Activated CD8-positive, alpha-beta memory T cell treated with anti-CD3 and anti-CD28 coated beads for 48 hours (primary cell): ENCODE results near the gene ACP3.
"Not testable (repeated sequence)": the region's sequence is repeated elsewhere in the genome, so short reads cannot be mapped to it uniquely, and the experiment has no call there.

Source experiments
- DNase-seq, 3 experiments: peaks; one replicate each; pipeline ENCODE4 v3.0.0-alpha.2; 2020; ENCODE audit warnings: low read depth in 2 of 3, low spot score in 2 of 3

The ACP3 gene

GRCh38 chr3:132356568-132356967, 39.4 kb downstream of the ACP3 start:
- DNase-seq = no peak

- no peak for DNase-seq
Measured at GRCh38 chr3:132360717-132361116, 43.5 kb downstream of the ACP3 start.

DNA sequence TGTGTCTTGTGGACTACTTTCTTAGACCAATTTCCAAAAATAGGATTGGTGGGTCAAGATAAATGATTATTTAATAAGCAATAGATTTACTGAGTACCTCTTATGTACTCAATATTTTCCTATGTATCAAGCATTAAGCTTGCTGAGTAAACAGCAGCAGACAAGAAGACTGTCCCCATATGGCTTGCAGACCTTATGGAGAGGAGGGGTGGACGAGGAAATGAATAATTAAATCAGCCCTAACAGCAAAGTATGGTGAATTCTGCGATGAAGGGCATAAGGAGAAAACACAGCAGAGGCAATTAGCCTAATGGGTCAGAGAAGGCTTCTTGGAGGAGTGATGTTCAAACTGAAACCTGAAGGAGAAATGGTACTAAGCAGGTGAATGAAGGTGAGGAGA, 45.1 kb downstream of the ACP3 start:
- no peak for DNase-seq

DNA sequence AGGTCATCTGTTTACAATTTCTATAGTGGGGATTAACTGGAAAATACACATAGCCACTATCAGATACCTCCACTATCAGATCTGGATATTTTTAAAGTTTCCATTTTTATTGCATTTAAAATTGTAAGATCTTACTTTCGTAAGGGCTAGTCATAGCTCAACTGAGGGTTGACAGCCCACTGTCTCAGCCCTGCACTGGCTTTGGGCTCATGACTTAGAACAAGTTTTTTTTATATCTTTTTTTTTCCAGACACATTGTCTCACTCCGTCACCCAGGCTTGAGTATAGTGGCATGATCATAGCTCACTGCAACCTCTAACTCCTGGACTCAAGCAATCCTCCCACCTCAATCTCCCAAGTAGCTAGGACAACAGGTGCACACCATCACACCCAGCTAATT, 51.3 kb downstream of the ACP3 start:
- no peak for DNase-seq

DNA sequence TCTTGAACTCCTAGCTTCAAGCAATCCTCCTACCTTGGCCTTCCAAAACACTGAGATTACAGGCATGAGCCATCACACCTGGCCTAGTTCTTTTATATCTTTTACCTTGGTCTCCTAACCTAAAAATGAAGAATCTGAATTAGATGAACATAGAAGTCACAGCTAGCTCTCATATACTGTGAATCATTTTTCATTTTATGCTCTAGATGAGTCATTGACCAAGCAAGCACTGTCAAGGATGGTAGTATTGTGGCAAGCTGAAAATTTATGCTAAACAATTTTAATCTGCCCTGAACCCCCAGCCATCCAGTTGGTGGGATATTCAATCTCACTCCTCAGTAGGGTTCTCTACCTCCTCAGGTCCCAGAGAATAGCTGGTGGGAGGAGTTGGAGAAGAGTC, 51.8 kb downstream of the ACP3 start:
- no peak for DNase-seq

GRCh38 chr3:132376945-132377354, 59.7 kb downstream of the ACP3 start:
- not testable (repeated sequence) for DNase-seq

GRCh38 chr3:132378048-132378762, 61.0 kb downstream of the ACP3 start:
- DNase-seq = no peak

DNA sequence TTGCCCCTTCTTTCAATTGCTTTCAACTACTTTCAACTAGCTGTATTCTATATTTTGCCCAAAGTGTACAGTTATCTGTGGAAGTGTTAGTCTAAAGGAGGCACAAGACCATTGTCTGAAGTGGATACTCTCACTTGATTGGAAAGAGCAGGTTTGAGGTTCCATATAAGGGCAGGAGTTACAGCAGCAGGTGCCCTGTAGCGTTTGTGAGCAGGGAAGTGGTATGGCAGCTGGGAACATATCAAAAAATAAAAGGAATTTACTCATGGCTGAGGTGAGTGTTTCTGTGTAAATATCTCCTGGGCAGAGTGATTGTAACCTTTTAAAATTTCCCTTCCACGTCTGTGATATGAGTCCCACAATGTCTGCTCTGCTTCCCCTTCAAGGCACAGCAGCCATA, 61.6 kb downstream of the ACP3 start:
- no peak for DNase-seq

DNA sequence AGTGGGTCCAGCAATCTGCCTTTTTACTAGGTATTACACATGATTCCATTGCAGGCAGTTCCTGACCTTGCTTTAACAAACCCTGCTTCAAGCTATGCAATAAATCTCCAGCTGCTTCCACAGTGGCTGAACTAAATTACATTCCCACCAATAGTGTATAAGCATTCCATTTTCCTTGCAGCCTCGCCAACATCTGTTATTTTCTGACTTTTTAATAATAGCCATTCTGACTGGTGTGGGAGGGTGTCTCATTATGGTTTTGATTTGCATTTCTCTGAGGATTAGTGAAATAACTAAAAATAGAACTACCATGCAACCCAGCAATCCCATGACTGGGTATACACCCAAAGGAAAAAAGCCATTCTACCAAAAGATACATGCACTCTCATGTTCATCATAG, 63.7 kb downstream of the ACP3 start:
- DNase-seq = no peak

GRCh38 chr3:132381348-132381944, 64.2 kb downstream of the ACP3 start:
- DNase-seq = no peak

GRCh38 chr3:132382267-132382666, 65.1 kb downstream of the ACP3 start:
- DNase-seq = no peak

GRCh38 chr3:132382688-132383194, 65.5 kb downstream of the ACP3 start:
- DNase-seq = no peak

DNA sequence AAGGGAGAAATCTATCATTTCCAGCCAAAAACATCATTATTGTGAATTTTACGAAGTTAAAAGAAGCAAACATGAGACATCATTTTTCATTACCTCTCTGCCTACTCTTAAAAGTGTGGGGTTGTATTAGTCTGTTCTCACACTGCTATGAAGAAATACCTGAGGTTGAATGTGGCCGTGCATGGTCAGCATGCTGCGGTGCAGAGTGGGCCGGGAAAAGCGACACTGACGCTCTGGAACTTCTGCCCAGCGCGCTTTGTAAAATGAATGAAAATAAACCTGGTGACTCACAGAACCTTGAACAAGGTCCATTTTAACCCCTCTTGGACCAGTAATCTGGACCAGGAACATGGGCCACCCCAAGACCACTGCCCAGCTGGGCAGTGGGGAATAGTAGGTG, 69.1 kb downstream of the ACP3 start:
- no peak for DNase-seq

DNA sequence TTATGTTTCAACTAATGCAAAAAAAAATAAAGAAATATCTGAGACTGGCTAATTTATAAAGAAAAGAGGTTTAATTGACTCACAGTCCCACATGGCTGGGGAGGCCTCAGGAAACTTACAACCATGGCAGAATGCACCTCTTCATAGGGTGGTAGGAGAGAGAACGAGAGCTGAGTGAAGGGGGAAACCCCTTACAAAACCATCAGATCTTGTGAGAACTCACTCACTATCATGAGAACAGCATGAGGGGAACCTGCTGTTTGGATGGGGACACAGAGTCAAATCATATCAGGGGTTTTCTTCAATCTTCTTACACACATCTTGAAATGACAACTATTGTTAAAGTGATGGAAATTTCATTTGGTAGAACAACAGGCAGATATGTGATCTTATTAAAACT, 75.5 kb downstream of the ACP3 start:
- DNase-seq = not testable (repeated sequence)

DNA sequence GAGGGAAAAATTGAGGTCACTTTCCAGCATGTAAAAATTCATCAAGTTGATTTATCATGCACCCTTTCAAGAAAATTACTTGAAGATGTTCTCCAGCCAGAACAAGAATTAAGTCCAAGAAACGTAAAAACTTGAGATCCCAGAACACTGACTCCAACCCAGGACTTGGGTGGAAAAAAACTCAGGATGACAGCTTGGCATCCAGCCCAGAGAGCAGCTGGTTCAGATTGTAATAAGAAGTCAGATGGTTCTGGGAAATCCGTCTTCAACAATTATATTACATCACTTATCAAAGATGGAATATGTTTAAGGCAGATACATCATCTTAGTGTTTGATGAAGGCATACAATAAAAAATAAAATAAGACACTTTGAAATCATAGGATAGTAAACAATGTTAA, 77.1 kb downstream of the ACP3 start:
- DNase-seq = no peak

- no peak for DNase-seq
Measured at GRCh38 chr3:132395126-132395525, 77.9 kb downstream of the ACP3 start.

DNA sequence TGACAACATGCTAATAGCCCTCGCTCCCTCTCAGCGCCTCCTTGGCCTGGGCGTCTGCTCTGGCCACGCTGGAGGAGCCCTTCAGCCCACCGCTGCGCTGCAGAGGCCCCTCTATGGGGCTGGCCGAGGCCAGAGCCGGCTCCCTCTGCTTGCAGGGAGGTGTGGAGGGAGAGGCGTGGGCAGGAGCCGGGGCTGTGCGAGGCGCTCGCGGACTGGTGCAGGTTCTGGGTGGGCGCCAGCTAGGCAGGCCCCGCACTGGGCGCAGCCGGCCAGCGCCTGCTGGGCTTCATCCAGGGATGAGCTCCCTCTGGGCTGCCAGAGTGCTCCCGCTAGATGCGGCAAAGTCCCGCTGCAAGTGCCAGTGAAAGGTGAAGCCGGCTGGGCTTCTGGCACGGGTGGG, 79.0 kb downstream of the ACP3 start:
- DNase-seq = no peak

GRCh38 chr3:132396776-132397175, 79.6 kb downstream of the ACP3 start:
- not testable (repeated sequence) for DNase-seq

DNA sequence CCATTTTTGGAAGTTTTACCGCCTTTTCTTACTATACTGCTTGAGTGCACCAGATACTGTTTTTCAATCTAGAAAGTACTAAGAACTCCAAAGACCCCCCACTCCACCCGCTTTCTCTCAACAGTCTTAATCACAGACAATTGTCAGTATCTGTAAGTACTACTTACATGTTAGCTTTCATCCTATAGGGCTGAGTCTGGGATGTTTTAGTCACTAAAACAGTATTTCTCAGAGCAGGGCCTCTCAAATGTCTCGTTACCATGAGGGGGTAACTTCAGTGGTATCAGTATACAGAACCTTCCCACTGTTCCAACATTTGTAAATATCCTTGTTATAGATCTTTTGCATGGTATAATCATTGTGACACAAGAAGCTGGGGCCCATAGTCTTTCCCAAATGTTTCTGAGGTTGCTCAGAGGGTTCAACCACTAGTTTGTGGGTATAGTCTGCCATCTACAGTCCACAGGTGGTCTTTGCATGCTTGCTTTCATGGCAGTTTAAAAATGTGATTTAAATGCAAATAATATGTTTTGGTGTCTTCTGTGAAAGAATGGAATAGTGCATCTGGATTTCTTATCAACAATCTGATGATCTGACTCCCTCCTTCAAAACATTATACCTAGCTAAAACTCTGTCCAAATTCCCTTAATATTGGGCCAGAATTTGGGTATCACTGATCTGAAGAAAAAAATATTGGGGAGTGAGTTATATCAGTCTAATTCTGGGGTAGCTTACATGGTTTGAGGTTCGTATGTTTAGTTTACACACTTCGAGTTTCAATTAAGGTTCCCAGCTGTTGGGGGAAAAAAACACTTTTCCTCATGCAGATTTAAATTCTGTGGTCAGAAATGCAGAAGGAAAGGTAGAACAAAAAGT, 82.1 kb downstream of the ACP3 start:
- no peak for DNase-seq

GRCh38 chr3:132401255-132401654, 84.0 kb downstream of the ACP3 start:
- no peak for DNase-seq

DNA sequence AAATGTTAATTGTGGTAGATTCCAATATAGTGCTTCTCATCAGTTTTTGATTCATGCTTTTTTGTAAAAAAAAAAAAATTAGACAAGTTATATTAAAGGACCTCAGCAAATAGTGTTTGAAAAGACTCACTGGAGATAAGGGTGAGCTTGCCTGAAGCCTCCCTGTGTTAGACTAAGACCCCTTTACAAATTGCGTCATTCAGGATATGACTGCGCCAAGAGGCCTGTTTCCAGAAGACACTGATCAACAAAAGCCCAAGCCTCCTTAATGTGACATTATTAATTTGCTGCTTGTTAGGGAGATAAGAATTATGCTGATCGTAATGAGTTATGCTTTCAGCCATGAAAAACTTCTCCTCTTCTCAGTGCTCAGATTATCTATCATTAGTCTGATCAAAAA, 87.1 kb downstream of the ACP3 start:
- no peak for DNase-seq

- no peak for DNase-seq
Measured at GRCh38 chr3:132405188-132405587, 88.0 kb downstream of the ACP3 start.
